ENCODE results near the gene CHAD.

The CHAD gene

DNA sequence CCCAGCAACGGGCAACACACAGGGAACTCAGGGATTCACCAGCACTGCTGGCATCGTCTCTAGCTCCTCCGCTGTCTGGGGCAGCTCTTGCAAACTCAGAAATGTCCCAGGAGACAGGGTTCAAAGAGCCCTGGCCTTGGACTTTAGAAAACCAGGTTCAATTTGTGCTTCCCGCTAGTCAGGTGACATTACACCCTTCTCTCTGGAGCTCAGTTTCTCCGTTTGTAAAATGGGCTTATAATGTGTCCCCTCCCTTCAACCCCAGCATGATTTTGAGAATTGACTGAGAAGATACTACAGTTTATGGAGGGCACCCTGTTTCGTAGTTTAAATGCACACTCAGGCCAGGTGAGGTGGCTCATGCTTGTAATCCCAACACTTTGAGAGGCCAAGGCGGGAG, 37.6 kb upstream of the CHAD start:
- H3K4me1 ChIP-seq (ENCODE audit: control insufficient read depth, low read depth, low read length), result peaks cover 16% of the 10 kb centered on the region

DNA sequence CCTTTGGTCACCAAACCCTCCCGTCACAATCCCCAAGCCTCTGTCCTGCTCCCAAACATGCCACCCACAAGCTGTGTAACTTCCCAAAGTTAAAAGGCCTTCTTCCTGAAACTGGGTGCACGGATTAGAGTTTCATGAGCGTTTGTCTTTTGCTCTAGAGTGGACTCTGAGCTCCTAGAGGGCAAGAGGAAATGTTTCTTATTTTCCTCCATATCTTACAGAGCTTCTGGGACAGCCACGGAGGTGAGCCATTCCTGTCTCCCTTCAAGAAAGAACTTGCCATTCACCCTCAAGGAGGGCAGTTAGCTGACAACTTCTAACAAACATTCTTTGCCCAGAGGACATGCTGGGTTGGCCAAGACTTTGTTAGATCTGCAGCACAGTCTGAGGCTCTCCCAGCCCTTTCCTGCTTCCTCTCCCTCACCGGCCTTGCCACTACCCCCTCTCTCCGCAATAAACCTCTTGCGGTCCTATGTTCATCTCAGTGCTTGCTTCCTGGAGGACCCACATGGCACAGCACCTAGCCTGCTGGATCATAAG, 37.0 kb upstream of the CHAD start:
- H3K4me1 ChIP-seq (ENCODE audit: control insufficient read depth, low read depth, low read length), result peaks cover 12% of the 10 kb centered on the region
- H3K4me3 ChIP-seq (ENCODE audit: low read length), result no peak overlapping the region
- no peak overlapping the region for H3K9ac ChIP-seq (ENCODE audit: low read length)
- H3K9me3 ChIP-seq (ENCODE audit: control insufficient read depth, low read depth, low read length), result no peaks in the 10 kb centered on the region
- no peak overlapping the region for H3K27ac ChIP-seq (ENCODE audit: low read length)
- H3K36me3 ChIP-seq (ENCODE audit: control insufficient read depth, low read depth, low read length), result no peaks in the 10 kb centered on the region
- no peaks in the 10 kb centered on the region for H3K27me3 ChIP-seq (ENCODE audit: control insufficient read depth, insufficient read depth, low read length)

More for the DNA sequence above, 37.6 kb upstream of the CHAD start:
- no peaks in the 10 kb centered on the region for H3K27me3 ChIP-seq (ENCODE audit: control insufficient read depth, insufficient read depth, low read length)
- no peak overlapping the region for H3K9ac ChIP-seq (ENCODE audit: low read length)
- H3K4me3 ChIP-seq (ENCODE audit: low read length), result no peak overlapping the region
- no peaks in the 10 kb centered on the region for H3K36me3 ChIP-seq (ENCODE audit: control insufficient read depth, low read depth, low read length)
- no peaks in the 10 kb centered on the region for H3K9me3 ChIP-seq (ENCODE audit: control insufficient read depth, low read depth, low read length)
- no peak overlapping the region for H3K27ac ChIP-seq (ENCODE audit: low read length)

DNA sequence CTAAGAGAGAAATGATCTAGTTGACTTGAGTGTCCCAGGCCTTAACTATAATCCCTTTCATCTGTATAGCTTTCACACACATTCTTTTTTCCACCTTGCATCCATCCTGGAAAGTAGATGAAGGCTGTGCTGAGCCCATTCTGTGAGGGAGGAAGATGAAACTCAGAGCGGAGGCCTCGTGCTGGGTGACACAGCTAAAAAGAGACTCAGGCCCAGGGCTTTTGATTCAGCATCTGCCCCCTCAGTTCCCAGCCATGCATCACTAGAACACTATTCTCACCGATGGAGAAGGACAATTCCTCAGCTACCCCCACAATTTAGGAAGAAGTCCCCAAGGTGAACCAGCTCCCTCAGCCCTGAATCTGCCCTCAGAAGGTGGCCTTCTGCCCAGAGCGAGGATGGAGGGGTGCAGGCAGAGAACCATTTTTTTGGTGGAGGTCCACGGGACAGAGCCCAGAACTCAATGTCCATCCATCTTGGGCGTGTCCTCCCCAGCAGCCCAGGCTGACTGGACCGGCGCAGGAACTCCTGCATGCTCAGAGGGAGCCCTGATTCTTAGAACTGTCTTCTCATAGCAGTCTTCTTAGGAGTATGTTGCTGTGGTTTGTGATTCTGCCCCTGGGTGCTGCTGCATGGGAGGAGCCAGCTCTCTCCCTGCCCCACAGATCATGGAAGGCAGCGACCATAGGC, 33.8 kb upstream of the CHAD start:
- H3K4me1 ChIP-seq (ENCODE audit: control insufficient read depth, low read depth, low read length), result peaks cover 8% of the 10 kb centered on the region
- no peak overlapping the region for H3K4me3 ChIP-seq (ENCODE audit: low read length)
- no peaks in the 10 kb centered on the region for H3K9me3 ChIP-seq (ENCODE audit: control insufficient read depth, low read depth, low read length)
- no peaks in the 10 kb centered on the region for H3K36me3 ChIP-seq (ENCODE audit: control insufficient read depth, low read depth, low read length)
- H3K27ac ChIP-seq (ENCODE audit: low read length), result no peak overlapping the region
- H3K27me3 ChIP-seq (ENCODE audit: control insufficient read depth, insufficient read depth, low read length), result no peaks in the 10 kb centered on the region
- H3K9ac ChIP-seq (ENCODE audit: low read length), result no peak overlapping the region

DNA sequence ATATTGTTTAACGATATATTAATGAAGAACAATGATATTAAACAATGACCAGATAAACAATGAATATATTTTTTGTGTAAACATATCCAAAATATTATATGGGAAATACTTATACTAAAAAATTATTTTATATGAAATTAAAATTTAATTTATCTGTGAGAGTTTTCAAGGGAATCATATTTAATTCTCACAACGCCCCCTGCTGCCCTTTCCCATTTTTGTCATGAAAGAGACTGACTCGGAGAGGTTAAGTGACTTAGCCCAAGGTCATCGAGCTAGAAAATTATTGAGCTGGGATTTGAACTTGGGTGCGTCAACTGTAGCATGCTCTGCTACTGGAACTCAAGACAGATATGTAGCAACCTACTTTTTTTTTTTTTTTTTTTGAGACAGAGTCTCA, 32.4 kb upstream of the CHAD start:
- H3K36me3 ChIP-seq (ENCODE audit: control insufficient read depth, low read depth, low read length), result no peaks in the 10 kb centered on the region
- no peak overlapping the region for H3K4me3 ChIP-seq (ENCODE audit: low read length)
- H3K4me1 ChIP-seq (ENCODE audit: control insufficient read depth, low read depth, low read length), result peaks cover 8% of the 10 kb centered on the region
- no peak overlapping the region for H3K27ac ChIP-seq (ENCODE audit: low read length)
- no peaks in the 10 kb centered on the region for H3K9me3 ChIP-seq (ENCODE audit: control insufficient read depth, low read depth, low read length)
- H3K9ac ChIP-seq (ENCODE audit: low read length), result no peak overlapping the region
- H3K27me3 ChIP-seq (ENCODE audit: control insufficient read depth, insufficient read depth, low read length), result no peaks in the 10 kb centered on the region

DNA sequence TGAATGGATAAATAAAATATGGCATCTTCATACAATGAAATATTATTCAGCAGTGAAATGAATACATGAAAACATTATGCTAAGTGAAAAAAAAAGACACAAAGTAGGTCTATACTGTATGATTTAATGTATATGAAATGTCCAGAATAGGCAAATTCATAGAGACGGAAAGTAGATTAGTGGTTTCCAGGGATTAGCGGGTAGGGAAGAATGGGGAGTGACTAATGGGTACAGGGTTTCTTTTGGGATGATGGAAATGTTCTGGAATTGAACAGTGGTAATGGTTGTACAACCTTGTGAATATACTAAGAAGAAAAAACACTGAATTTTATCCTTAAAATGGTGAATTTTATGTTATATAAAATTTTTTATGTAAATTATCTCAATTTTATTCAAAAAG, 31.0 kb upstream of the CHAD start:
- Histone ChIP-seq H3K27ac (ENCODE audit: low read length) (no peak overlapping the region), H3K4me3 (ENCODE audit: low read length) (no peak overlapping the region), H3K4me1 (ENCODE audit: control insufficient read depth, low read depth, low read length) (peaks cover 8% of the 10 kb centered on the region), H3K27me3 (ENCODE audit: control insufficient read depth, insufficient read depth, low read length) (no peaks in the 10 kb centered on the region), H3K9ac (ENCODE audit: low read length) (no peak overlapping the region), H3K9me3 (ENCODE audit: control insufficient read depth, low read depth, low read length) (no peaks in the 10 kb centered on the region), H3K36me3 (ENCODE audit: control insufficient read depth, low read depth, low read length) (no peaks in the 10 kb centered on the region)

DNA sequence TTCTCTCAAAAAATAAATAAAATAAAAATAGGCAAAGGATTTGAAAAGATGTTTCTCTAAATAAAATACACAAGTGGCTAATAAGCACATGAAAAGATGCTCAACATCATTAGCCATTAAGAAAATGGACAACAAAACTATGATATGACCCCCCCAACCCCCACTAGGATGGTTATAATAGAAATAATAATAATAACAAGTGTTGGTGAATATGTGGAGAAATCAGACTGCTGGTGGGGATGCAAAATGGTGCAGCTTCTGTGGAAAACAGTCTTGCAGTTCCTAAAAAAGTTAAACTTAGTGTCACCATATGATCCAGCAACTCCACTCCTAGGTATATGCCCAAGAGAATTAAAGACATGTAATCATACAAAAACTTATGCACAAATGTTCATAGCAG, 30.6 kb upstream of the CHAD start:
- no peaks in the 10 kb centered on the region for H3K36me3 ChIP-seq (ENCODE audit: control insufficient read depth, low read depth, low read length)
- no peak overlapping the region for H3K4me3 ChIP-seq (ENCODE audit: low read length)
- no peaks in the 10 kb centered on the region for H3K9me3 ChIP-seq (ENCODE audit: control insufficient read depth, low read depth, low read length)
- H3K4me1 ChIP-seq (ENCODE audit: control insufficient read depth, low read depth, low read length), result peaks cover 8% of the 10 kb centered on the region
- H3K27ac ChIP-seq (ENCODE audit: low read length), result no peak overlapping the region
- H3K9ac ChIP-seq (ENCODE audit: low read length), result no peak overlapping the region
- H3K27me3 ChIP-seq (ENCODE audit: control insufficient read depth, insufficient read depth, low read length), result no peaks in the 10 kb centered on the region

DNA sequence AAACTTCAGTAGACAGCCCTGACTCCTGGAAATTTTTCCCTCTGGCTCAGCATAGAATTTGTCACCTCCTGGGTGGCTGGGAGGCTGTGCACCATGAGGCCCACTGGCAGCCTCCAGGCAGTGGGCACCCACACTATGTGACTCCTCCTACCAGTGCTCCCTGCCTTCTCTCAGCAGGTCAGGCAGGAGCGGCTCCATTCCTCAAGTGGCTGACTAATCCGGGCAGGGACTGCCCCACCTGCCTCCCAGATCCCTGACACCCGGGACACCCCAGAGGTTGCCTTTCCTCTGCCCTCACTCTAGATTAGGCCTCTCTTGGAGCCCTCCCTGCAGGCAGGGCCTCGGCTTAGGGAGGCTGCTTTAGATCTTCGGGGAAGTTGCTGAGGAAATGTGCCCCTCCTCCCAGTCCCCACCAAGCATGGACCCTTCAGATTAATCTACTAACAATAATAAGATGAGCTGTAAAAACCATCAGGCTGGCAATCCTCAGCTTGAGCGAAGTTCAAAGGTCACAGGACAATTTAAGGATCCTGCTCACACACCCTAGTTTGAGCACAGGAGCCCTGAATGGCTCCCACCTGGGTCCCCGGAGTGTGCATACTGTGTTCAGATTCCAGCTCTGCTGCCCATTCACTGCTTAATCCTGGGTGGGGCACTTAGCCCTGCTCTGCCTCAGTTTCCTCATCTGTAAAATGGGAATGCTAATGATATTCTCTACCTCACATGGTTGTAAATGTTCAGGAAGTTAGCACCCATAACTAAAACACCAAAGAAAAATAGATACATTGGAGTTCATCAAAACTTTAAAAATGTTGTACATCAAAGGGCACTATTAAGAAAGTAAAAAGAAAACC, 29.6 kb upstream of the CHAD start:
- Histone ChIP-seq H3K27ac (ENCODE audit: low read length) (no peak overlapping the region), H3K4me1 (ENCODE audit: control insufficient read depth, low read depth, low read length) (no peaks in the 10 kb centered on the region), H3K27me3 (ENCODE audit: control insufficient read depth, insufficient read depth, low read length) (no peaks in the 10 kb centered on the region), H3K36me3 (ENCODE audit: control insufficient read depth, low read depth, low read length) (no peaks in the 10 kb centered on the region), H3K4me3 (ENCODE audit: low read length) (no peak overlapping the region), H3K9me3 (ENCODE audit: control insufficient read depth, low read depth, low read length) (no peaks in the 10 kb centered on the region), H3K9ac (ENCODE audit: low read length) (no peak overlapping the region)

DNA sequence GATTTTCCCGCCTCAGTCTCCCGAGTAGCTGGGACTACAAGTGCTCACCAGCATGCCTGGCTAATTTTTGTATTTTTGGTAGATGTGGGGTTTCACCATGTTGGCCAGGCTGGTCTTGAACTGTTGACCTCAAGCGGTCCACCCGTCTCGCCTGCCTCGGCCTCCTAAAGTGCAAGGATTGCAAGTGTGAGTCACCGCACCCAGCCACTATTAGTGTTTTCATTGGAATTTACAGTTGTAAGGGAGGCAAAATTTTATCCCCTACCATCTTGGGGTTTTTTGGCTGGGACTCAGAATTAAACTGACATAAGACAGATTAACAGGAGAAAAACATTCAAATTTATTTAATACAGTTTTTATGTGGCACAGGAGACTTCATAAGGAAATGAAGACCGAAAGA, 27.2 kb upstream of the CHAD start:
- Histone ChIP-seq H3K27ac (ENCODE audit: low read length) (no peak overlapping the region), H3K36me3 (ENCODE audit: control insufficient read depth, low read depth, low read length) (no peaks in the 10 kb centered on the region), H3K4me3 (ENCODE audit: low read length) (no peak overlapping the region), H3K27me3 (ENCODE audit: control insufficient read depth, insufficient read depth, low read length) (no peaks in the 10 kb centered on the region), H3K4me1 (ENCODE audit: control insufficient read depth, low read depth, low read length) (no peaks in the 10 kb centered on the region), H3K9ac (ENCODE audit: low read length) (no peak overlapping the region), H3K9me3 (ENCODE audit: control insufficient read depth, low read depth, low read length) (no peaks in the 10 kb centered on the region)

DNA sequence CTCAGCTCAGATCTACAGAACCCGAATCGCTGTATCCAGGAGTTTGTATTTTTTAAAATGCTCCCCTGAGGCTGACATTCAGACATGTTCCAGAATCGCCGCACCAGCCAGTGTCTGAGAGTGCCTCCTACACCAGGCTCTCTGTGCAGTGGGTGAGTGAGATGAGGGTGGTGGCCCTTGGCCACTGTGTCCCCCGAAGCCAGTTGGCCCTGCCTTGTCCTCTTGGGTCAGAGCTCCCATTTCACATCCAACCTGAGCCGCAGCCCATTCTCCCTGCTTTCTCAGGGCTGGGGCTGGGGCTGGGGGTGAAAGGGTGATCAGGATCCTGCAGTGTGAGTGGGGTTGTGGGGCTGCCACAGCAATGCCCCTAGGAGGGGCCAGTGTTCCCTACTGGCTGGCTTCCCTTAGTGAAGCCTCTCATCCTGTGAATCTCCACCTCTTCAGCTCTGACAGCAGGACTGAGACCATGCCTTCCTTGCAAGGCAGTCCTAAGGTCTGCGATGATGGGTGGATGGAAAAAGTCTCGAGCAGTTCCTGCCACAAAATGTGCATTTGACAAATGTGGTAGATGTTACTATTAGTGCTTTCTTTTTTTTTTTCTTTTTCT, 26.6 kb upstream of the CHAD start:
- Histone ChIP-seq H3K36me3 (ENCODE audit: control insufficient read depth, low read depth, low read length) (no peaks in the 10 kb centered on the region), H3K27ac (ENCODE audit: low read length) (no peak overlapping the region), H3K9me3 (ENCODE audit: control insufficient read depth, low read depth, low read length) (no peaks in the 10 kb centered on the region), H3K9ac (ENCODE audit: low read length) (no peak overlapping the region), H3K4me1 (ENCODE audit: control insufficient read depth, low read depth, low read length) (no peaks in the 10 kb centered on the region), H3K27me3 (ENCODE audit: control insufficient read depth, insufficient read depth, low read length) (no peaks in the 10 kb centered on the region), H3K4me3 (ENCODE audit: low read length) (no peak overlapping the region)

DNA sequence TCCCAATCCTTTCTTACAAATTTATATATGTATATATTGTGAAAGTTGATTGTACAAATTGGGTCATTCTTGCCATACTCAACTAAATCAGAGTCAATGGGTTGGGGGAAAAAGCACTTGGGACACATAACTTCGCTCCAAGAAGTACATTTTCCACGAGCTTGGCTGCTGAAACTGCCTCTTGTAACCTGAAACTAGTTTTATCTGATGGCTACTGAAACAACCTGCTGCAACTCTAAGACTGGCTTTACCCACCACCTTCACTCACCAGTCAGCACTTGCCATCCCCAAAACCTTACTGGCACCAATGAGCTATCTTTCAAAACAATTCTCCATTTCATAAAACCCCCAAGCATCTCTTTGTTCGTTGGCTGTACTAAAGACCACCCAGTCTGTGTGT, 25.1 kb upstream of the CHAD start:
- Histone ChIP-seq H3K4me1 (ENCODE audit: control insufficient read depth, low read depth, low read length) (no peaks in the 10 kb centered on the region), H3K36me3 (ENCODE audit: control insufficient read depth, low read depth, low read length) (no peaks in the 10 kb centered on the region), H3K9me3 (ENCODE audit: control insufficient read depth, low read depth, low read length) (no peaks in the 10 kb centered on the region), H3K27ac (ENCODE audit: low read length) (no peak overlapping the region), H3K27me3 (ENCODE audit: control insufficient read depth, insufficient read depth, low read length) (no peaks in the 10 kb centered on the region), H3K4me3 (ENCODE audit: low read length) (no peak overlapping the region), H3K9ac (ENCODE audit: low read length) (no peak overlapping the region)

DNA sequence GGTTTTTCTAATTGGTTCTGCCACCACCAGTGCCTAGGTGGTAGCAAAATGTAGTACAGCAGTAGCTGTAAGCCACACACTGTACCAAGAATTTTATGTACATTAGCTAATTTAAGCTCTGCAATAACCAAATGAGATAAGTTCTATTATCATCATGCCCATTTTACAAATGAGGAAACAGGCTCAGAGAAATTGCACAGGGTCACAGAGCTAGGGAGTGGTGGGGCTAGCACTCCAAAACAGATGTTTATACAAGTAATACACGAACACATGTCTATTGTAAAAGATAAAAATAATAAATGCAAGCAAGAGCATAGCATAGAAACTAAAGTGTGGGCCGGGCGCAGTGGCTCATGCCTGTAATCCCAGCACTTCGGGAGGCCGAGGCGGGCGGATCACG, 23.5 kb upstream of the CHAD start:
- Histone ChIP-seq H3K27me3 (ENCODE audit: control insufficient read depth, insufficient read depth, low read length) (no peaks in the 10 kb centered on the region), H3K4me3 (ENCODE audit: low read length) (no peak overlapping the region), H3K4me1 (ENCODE audit: control insufficient read depth, low read depth, low read length) (no peaks in the 10 kb centered on the region), H3K27ac (ENCODE audit: low read length) (no peak overlapping the region), H3K9ac (ENCODE audit: low read length) (no peak overlapping the region), H3K36me3 (ENCODE audit: control insufficient read depth, low read depth, low read length) (no peaks in the 10 kb centered on the region), H3K9me3 (ENCODE audit: control insufficient read depth, low read depth, low read length) (no peaks in the 10 kb centered on the region)

Data from iPS-18a (cell line).